GM18870 (cell line): ENCODE results near the gene HCK.
"Not testable (repeated sequence)": the region's sequence is repeated elsewhere in the genome, so short reads cannot be mapped to it uniquely, and the experiment has no call there.

ENCODE experiments used
- ATAC-seq: cut with Tn5 transposase; IDR thresholded peaks from one replicate; pipeline ENCODE4 v1.9.1; 2021; ENCODE audit warnings: moderate library complexity; ENCODE audit not compliant: unreplicated experiment

Gene HCK

DNA sequence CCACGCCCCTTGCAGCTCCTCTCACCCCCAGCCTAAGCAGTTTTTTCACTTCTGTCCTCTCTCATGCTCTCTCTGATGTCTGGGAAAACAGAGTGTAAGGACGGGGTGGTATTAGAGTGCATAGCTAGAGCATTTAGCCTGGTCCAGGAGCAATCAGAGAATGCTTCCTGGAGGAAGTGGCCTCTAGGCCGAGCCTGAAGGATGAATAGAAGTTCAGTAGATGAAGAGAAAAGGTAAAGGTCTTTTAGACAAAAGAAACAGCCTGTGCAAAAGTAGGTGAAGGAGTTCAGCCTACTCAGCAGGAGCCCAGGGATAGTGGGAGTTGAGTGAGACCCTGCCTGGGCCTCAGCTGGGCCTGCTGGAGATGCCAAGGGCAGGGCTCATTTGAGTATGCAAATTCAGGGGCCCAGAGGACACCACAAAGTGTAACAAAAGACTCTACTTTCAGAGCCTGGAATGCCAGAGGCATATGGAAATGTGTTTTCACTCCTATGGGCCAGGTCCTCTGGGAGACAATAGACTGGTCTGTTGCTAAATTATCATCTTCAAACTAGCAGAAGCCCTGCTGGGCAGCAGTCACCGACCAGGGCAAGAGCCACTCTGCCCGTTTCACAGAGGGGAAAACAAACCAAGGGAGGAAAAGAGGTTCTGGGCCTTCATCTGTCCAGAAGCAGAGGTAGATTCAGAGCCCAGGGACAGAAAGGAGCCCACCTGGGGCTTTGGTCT, 37.8 kb downstream of the HCK start:
- ATAC-seq: no peak

DNA sequence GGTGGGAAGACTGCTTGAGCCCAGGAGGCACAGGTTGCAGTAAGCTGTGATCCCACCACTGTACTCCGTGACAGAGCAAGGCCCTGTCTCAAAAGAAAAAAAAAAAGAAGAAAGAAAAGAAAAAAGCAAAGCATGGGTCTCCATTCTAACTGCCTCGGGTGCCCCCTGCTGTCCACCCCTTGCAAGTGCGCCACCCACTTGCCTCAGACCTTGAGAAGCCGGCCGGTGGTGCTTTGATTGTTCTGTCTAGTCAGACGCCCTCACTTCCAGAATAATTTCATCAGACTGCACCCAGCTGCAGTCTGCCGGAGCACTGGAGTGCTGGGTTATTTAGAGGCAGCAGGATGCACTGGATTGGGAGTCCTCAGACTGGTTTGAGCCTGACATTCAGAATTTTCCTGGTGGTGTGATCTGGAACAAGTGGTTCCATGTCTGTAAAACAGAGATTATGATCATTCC, 39.9 kb downstream of the HCK start:
- no peak for ATAC-seq

DNA sequence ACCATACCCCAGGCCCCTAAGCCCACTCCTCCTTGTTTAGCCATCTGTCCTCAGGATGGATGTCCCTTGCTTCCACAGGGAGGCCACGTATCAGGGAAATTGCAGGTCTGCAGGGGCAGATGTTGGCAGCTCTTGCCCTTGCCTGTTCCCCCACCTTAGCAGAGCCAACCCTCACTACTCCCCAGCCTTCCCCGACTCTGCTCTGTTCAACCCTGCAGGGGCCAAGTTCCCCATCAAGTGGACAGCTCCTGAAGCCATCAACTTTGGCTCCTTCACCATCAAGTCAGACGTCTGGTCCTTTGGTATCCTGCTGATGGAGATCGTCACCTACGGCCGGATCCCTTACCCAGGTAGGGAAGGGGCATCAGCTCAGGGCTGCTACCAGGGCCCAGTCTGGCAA, 46.7 kb downstream of the HCK start:
- no peak for ATAC-seq

DNA sequence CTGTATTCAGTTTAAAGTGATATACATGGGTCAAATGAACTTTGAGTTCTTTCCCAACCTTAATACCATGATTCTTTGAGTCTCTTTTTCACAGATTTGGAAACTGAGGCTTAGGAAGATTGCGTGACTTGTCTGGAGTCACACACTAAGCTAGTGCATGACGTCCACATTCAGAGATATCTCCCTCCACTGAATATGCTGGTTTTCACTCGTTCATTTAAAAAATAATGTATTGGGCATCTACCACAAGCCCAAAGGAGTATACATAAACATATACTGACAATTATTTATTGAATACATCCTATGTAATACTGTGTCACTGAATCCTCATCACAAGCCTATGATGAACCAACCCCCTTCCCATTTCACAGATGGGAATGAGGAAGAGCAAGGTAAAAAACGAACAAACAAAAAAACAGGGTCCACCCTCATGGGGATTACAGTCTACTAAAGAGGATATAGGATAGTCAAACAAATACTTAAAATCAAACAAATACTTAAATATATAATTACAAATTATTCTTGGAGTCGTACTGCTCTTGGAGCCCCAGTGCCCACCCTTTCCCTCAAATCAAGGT, 56.9 kb downstream of the HCK start:
- ATAC-seq: no peak

DNA sequence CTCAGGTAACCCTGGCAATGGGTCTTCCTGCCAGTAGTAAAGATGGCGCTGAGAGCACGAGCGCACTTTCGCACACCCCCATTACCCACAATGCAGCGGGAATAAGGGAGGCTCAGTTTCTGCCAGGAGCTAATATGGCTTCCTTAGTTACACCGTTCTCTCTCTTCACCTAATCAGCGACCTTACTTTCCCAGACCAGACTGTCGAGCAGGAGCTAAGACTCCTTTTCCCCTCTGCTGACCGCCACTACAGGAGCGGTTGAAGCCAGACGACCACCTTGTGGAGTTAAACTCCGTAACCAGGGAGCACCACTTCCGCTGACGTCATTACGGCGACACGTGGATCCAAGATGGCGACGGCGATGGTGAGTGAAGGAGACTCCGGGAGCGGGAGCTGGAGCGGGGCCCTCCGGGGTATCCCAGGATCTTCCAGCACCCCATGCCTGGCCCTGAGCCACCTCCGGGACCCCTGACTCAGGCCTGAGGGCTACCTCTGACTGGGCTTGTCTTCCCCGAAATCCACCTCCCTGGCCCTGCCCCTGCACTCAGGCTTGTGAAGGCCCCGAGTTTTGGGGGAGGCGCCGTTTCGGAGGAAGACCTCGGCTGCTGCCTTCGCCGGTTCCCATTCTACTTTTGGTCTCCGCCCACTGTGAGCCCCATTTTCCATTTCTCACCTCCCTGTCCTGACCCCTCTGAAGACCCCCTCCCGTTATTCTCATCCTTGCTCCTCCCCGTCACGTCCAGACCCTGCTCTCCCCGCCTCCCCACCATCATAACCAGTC, 57.5 kb downstream of the HCK start, which contains the start of gene TM9SF4:
TSS of gene TM9SF4 (plus strand) at position 323 of the 781 bp plus-strand sequence. CDS start at position 350, 27 bp downstream.
- ATAC-seq: peak; percentile 70

DNA sequence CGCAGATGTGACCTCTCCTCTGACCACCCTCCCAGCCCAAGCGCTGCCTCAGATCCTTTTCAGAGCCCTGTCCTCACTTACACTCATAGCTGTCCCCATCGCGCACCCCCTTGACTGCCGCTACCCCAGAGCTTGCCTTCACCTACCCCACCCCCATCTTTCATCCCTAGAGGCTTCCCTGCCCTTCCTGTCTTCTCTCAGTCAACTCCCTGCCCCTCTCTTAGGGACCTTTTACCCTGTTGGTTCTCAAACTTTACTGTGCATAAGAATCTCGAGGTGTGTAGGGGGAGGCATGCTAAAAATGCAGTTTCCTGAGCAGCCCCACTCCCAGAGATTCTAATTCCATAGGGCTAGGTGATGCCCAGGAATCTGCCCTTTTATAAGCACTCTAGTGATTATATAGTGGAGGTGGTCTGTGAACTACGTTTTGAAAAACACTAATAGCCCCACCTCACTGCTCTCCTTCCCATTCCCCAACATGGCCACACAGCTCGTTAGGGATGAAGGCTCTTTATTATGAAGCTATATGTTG, 58.2 kb downstream of the HCK start:
- no peak for ATAC-seq

DNA sequence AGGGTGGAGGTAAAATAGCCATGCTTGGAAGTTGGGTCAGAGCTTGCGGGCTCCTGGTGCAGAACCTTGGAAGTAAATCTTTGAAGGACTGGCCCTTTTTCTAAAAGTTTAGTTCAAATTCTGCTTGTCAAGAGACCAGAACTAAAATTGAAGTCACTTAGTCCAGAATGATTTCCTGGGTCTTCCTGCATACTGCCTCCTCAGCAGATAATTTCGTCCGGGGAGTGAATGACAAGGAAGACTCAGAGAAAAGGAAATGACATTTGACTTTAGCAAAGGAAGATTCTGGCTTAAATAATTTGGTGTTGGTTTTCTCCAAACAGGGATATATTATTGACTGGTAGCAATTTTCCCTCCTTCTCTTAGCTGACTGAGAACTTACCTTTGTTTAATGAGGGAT, 58.7 kb downstream of the HCK start:
- ATAC-seq: no peak

DNA sequence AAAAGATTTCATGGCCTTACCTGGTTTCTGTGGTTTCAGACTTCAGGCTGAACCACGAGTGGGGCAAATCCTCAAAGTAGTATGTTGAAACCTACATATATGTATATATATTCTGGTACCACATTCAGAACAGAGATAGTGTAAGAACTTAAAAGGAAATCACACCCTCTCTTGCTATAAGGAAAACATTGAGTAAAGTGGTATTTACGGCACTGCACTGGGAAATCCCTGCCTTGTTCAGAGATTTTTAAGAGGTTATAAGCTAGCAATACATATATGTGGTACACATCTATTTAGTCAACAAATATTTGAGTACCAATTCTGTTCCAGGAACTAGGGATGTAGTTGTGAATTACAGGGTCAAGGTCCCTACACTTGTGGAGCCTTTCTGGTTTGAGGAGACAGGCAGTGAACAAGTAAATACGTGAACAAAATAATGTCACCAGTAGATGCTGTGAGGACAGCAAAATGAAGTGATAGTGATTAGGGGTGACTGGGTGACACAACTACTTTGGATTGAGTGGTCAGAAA, 59.2 kb downstream of the HCK start:
- no peak for ATAC-seq

DNA sequence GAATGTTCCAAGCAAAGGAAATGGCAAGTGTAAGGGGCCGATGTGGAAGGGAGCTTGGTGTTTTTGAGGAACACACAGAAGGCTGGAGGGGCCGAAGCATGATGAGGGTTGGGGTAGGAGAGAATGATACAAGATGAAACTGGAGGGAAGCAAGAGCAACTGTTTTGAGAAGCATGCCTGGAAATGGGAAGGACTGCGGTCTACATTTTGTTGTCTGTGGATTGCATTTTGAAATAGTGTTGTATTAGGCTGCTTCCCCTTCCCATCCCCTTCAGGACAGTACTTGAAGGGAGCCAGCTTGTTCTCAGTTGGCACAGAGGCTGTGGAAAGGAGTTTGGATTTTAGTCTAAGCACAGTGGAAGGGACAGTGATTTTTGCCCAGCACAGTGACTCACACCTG, 59.7 kb downstream of the HCK start:
- ATAC-seq: no peak

DNA sequence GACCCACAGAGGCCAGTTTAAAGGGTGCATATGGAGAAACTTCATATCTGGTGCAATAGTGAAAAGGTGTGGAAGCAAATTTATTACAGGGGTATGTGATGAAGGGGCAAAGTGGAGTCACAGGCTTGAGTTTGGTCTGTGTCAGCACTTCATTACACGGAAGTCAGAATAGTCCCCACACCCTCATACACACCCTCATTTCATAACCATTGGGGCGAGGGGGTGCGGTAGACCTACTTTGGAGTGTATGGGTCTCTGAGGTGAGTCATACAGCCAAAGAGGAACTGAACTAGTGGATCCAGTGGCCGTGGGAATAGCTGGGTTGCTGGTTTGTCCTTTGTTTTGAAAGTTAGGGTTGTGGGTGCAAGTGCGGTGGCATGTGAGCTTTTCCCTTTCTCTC, 60.8 kb downstream of the HCK start:
- no peak for ATAC-seq

DNA sequence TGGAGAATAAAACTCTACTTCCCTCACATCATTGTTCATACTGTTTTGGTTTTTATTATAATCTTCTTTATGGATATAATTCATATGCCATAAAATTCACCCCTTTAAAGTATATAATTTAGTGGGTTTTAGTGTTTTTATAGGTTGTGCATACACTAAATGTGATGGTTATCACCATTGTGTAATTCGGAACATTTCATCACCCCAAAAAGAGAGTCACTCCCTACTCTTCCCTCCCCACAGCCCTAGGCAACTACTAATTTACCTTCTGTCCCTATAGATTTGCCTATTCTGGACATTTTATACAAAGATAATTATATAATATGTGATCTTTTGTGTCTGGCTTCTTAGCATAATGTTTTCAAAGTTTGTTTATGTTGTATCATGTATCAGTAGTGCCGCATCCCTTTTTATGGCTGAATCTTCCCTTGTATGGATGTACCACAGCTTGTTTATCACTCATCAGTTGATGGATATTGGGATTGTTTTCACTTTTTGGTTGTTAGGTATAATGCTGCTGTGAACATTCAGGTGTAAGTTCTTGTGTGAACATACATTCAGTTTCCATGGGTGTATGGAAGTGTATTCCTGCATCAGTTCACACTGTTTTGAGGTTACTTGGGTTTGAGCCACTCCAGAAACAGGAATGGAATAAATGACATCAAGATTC, 61.7 kb downstream of the HCK start:
- ATAC-seq: no peak

DNA sequence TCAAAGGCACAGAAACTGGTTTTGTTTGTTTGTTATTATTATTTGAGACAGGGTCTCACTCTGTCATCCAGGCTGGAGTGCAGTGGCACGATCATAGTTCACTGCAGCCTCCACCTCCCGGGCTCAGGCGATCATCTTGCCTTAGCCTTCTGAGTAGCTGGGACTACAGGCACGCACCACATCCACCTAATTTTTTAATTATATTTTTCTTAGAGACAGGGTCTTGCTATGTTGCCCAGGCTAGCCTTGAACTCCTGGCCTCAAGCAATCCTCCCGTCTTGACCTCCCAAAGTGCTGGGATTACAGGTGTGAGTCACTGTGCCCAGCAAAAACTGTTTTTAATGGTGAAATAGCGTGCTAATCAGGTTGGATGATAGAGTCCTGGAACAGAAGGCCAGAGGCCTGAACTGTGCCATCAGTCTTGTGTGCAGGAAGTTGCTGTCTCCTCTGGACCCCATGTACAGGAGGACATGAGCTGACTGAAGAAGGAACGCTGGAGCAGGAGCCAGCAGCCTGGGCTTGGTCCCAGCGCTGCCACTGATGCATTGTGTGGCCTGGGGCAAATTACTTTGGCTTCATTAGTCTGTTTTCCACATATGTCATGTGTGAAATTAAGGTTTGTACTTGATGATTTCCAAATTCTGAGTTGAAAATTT, 62.4 kb downstream of the HCK start:
- ATAC-seq: no peak

DNA sequence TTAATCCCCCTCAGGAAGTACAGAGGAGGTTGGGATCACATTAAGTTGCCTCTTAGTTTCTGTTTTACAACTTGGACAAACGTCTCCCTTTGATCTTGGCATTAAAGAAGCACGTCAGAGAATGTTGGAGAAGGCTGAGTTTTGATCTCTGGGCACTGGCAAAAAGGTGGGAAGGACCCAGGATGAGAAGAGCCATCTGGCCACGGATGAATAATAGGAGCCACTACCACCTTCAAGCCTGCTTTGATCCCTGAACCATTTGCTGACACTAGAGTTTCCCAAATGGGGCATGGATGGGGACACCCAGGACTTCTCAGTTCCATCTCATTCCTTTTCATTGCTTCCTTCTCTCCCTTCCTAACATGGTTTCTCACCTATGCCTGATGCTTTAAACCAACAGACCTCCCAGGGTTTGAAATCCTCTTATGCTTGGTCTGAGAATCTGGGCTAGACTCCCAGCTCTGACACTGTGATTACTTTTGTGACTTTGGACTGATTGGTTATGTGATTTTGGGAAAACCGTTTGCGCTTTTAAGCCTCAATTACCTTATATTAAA, 63.2 kb downstream of the HCK start:
- no peak for ATAC-seq

DNA sequence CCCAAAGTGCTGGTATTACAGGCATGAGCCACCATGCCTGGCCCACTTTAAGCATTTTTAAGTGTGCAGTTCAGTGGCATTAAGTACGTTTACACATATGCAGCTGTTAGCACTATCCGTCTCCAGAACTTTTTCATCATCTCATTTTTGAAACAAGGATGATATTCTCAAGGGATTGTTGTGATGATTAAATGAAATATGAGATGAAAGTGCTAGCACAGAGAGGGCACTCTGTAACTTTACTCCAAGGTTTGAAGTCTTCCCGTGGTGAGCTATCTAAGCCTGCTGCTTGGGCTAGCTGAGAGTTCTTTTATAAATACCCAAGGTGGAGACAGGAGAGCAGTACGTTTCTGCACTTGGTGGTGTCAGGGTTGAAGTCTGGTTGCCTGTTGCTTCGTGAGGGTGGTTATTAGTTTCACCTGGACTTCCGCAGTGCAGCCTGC, 64.1 kb downstream of the HCK start:
- no peak for ATAC-seq

DNA sequence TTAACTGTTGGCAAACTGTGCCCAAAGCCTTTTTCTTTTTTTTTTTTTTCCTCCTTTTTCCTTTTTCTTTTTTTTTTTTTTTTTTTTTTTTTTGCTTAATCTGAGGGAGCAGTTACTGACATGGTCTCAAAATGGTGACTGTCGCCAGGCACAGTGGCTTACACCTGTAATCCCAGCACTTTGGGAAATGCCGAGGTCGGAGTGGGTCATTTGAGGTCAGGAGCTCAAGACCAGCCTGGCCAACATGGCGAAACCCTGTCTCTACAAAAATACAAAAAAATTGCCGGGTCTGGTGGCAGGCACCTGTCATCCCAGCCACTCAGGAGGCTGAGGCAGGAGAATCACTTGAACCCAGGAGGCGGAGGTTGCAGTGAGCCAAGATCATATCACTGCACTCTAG, 64.8 kb downstream of the HCK start:
- ATAC-seq: not testable (repeated sequence)

DNA sequence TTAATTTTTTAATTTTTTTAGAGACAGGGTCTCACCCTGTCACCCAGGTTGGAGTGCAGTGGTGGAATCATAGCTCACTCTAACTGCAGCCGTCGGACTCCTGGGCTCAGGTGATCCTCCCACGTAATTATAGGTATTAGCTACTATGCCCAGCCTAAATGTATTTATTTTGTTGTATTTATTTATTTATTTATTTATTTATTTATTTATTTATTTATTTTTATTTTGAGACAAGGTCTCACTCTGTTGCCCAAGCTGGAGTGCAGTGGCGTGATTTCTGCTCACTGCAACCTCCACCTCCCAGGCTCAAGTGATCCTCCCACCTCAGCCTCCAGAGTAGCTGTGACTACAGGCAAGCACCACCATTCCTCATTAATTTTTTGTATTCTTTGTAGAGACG, 66.4 kb downstream of the HCK start:
- not testable (repeated sequence) for ATAC-seq

DNA sequence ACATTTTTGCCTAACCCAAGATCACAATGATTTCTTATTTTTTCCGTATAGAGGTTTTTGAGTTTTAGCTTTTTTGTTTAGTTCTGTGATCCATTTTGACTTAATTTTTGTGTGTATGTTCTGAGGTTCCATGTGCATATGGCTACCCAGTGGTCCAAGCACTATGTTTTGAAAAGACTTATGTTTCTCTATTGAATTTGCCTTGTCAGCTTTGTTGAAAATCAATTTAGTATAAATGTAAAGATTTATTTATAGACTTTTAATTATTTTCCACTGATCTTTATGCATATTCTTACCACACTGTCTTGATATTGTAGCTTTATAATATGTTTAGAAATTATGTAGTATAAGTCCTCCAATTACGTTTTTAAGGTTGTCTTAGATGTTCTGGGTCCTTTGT, 67.7 kb downstream of the HCK start:
- ATAC-seq: no peak

DNA sequence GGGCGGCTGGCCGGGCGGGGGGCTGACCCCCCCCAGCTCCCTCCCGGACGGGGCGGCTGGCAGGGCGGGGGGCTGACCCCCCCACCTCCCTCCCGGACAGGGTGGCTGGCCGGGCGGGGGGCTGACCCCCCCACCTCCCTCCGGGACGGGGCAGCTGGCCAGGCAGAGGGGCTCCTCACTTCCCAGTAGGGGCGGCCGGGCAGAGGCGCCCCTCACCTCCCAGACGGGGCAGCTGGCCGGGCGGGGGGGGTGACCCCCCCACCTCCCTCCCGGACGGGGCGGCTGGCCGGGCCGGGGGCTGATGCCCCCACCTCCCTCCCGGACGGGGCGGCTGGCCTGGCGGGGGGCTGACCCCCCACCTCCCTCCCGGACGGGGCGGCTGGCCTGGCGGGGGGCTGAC, 69.9 kb downstream of the HCK start:
- ATAC-seq: not testable (repeated sequence)

DNA sequence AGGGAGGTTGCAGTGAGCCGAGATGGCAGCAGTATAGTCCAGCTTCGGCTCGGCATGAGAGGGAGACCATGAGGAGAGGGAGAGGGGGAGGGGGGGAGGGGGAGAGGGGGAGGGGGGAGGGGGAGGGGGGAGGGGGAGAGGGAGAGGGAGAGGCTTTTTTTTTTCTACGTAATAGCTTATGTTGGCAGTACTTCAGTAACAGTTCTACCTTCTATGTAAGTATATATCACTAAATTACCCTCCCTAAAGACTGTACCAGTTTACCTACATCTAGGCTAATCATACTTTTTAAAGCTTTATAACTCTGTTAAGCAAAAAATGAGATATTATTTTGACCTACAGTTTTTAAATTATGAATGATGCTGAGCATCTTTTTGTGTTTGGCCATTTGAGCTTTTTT, 71.0 kb downstream of the HCK start:
- ATAC-seq: no peak

DNA sequence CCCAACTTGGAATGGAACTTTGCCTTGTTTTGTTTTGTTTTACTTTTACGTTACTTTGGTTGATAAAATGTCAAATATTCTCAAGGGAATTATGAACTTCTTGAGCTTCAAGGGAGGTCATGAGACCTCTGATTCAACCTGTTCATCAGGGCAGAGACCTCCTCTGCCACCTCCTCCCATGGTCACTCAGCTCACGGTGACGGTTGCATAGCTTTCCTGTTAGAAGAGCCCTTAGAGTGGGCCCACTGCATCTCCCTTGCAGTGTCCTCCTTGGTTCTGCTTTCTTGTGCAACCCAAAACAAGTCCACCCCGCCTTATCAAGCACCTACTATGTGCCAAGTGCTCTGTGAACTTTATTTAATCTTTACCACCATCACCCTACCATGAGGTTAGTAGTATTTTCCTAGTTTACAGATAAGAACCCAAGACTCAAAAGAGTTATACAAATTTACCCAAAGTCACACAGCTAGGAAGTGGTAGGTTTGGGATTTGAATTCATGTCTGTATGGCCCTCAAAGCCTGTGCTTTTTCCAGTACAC, 72.9 kb downstream of the HCK start:
- ATAC-seq: no peak
